ENCODE results near the gene DLX3.

Gene DLX3

GRCh38 chr17:49970498-49970897 lies 24.5 kb downstream of the DLX3 start:
- no peak overlapping the region for H2AFZ ChIP-seq (ENCODE audit: low read length)
- no CpG with 5 or more reads among the region's 3 CpGs for WGBS, 2 donors (ENCODE audit: extremely low coverage in 2 of 2, insufficient read length in 2 of 2, insufficient replicate concordance in 1 of 2)
- peaks cover 0 to 9% of the 10 kb centered on the region in 2 donors for H3K9me3 ChIP-seq (replicated peaks in 1 of 2; ENCODE audit: control insufficient read depth in 2 of 2, insufficient read depth in 1 of 2, low read depth in 1 of 2, low read length in 2 of 2)
- no peak overlapping the region for H3K4me3 ChIP-seq (ENCODE audit: low read length in 2 of 2)
- H3K14ac ChIP-seq (ENCODE audit: low read length) = no peak overlapping the region
- no peak overlapping the region for H2AK5ac ChIP-seq (ENCODE audit: low read depth, low read length)
- no peaks in the 10 kb centered on the region for H3K79me1 ChIP-seq (ENCODE audit: low read depth, low read length)
- no peak overlapping the region for H3K27ac ChIP-seq (replicated peaks; ENCODE audit: low read length)
- H2BK12ac ChIP-seq (ENCODE audit: low read length) = no peak overlapping the region
- no peak overlapping the region for H2BK15ac ChIP-seq (ENCODE audit: low read length)
- H2BK120ac ChIP-seq (ENCODE audit: low read depth, low read length) = no peak overlapping the region
- H3K36me3 ChIP-seq (replicated peaks in 1 of 2; ENCODE audit: control insufficient read depth in 2 of 2, insufficient read depth in 2 of 2, low read length in 2 of 2) = no peaks in the 10 kb centered on the region
- no peak overlapping the region for H3K4me2 ChIP-seq (ENCODE audit: insufficient read depth, low read length, poor library complexity, severe bottlenecking)
- H2BK5ac ChIP-seq (ENCODE audit: low read length) = no peak overlapping the region
- peaks cover 65 to 99% (median 96%) of the 10 kb centered on the region in 3 experiments for H3K27me3 ChIP-seq (ENCODE audit: control insufficient read depth in 3 of 3, insufficient read depth in 3 of 3, low read depth in 1 of 3, low read length in 3 of 3)
- no peak for DNase-seq (ENCODE audit: low spot score)
- no peak overlapping the region for H3K4ac ChIP-seq (ENCODE audit: low read length)
- no peak overlapping the region for H3K9ac ChIP-seq (ENCODE audit: low read depth, low read length, poor library complexity)
- H4K8ac ChIP-seq (ENCODE audit: low read depth, low read length) = no peak overlapping the region
- H4K91ac ChIP-seq (ENCODE audit: low read depth, low read length, poor library complexity) = no peak overlapping the region
- H3K4me1 ChIP-seq (ENCODE audit: control insufficient read depth in 2 of 2, insufficient read depth in 1 of 2, low read depth in 1 of 2, low read length in 2 of 2) = peaks cover 7 to 11% of the 10 kb centered on the region in 2 donors
- no peak overlapping the region for H3K18ac ChIP-seq (ENCODE audit: low read length)
- no peak overlapping the region for H3K23ac ChIP-seq (ENCODE audit: low read depth, low read length, poor library complexity)

- Histone ChIP-seq H2BK5ac (ENCODE audit: low read length) (peak overlapping the region; percentile 46), H2AFZ (ENCODE audit: low read length) (no peak overlapping the region), H2AK5ac (ENCODE audit: low read depth, low read length) (peak overlapping the region; percentile 30), H3K27ac (replicated peaks; ENCODE audit: low read length) (no peak overlapping the region), H3K18ac (ENCODE audit: low read length) (peak overlapping the region; percentile 80), H3K4me2 (ENCODE audit: insufficient read depth, low read length, poor library complexity, severe bottlenecking) (no peak overlapping the region), H3K23ac (ENCODE audit: low read depth, low read length, poor library complexity) (no peak overlapping the region), H3K4me3 (ENCODE audit: low read length in 2 of 2) (no peak overlapping the region), H4K91ac (ENCODE audit: low read depth, low read length, poor library complexity) (no peak overlapping the region), H3K79me1 (ENCODE audit: low read depth, low read length) (no peaks in the 10 kb centered on the region), H2BK120ac (ENCODE audit: low read depth, low read length) (no peak overlapping the region), H3K36me3 (replicated peaks in 1 of 2; ENCODE audit: control insufficient read depth in 2 of 2, insufficient read depth in 2 of 2, low read length in 2 of 2) (no peaks in the 10 kb centered on the region), H3K4me1 (ENCODE audit: control insufficient read depth in 2 of 2, insufficient read depth in 1 of 2, low read depth in 1 of 2, low read length in 2 of 2) (peaks cover 7 to 12% of the 10 kb centered on the region in 2 donors), H2BK15ac (ENCODE audit: low read length) (peak overlapping the region; percentile 39), H3K9me3 (replicated peaks in 1 of 2; ENCODE audit: control insufficient read depth in 2 of 2, insufficient read depth in 1 of 2, low read depth in 1 of 2, low read length in 2 of 2) (peaks cover 0 to 9% of the 10 kb centered on the region in 2 donors), H4K8ac (ENCODE audit: low read depth, low read length) (no peak overlapping the region), H3K9ac (ENCODE audit: low read depth, low read length, poor library complexity) (no peak overlapping the region), H3K27me3 (ENCODE audit: control insufficient read depth in 3 of 3, insufficient read depth in 3 of 3, low read depth in 1 of 3, low read length in 3 of 3) (peaks cover 71 to 99% (median 98%) of the 10 kb centered on the region in 3 experiments), H2BK12ac (ENCODE audit: low read length) (no peak overlapping the region), H3K4ac (ENCODE audit: low read length) (no peak overlapping the region), H3K14ac (ENCODE audit: low read length) (no peak overlapping the region)
- WGBS, 2 donors (ENCODE audit: extremely low coverage in 2 of 2, insufficient read length in 2 of 2, insufficient replicate concordance in 1 of 2) = no CpG with 5 or more reads among the region's 18 CpGs
- no peak for DNase-seq (ENCODE audit: low spot score)
Observed at GRCh38 chr17:49969795-49970389, 25.1 kb downstream of the DLX3 start.

GRCh38 chr17:49969134-49969759 lies 25.8 kb downstream of the DLX3 start, which contains the start of gene DLX4:
DLX4 (plus strand) TSS chr17:49969190; CDS start chr17:49969469, 279 bp downstream.
- H3K27me3 ChIP-seq (ENCODE audit: control insufficient read depth in 3 of 3, insufficient read depth in 3 of 3, low read depth in 1 of 3, low read length in 3 of 3) = peaks cover 77 to 100% (median 99%) of the 10 kb centered on the region in 3 experiments
- no peak within 1 kb of the TSS for H2BK12ac ChIP-seq (ENCODE audit: low read length)
- DNase-seq (ENCODE audit: low spot score) = no peak
- H3K14ac ChIP-seq (ENCODE audit: low read length) = peak within 1 kb of the TSS; percentile 77
- peak within 1 kb of the TSS; percentile 46 for H2BK5ac ChIP-seq (ENCODE audit: low read length)
- peak within 1 kb of the TSS; percentile 94 for H2AFZ ChIP-seq (ENCODE audit: low read length)
- H3K23ac ChIP-seq (ENCODE audit: low read depth, low read length, poor library complexity) = peak within 1 kb of the TSS; percentile 17
- H3K79me1 ChIP-seq (ENCODE audit: low read depth, low read length) = no peaks in the 10 kb centered on the region
- H4K91ac ChIP-seq (ENCODE audit: low read depth, low read length, poor library complexity) = no peak within 1 kb of the TSS
- peaks cover 0 to 9% of the 10 kb centered on the region in 2 donors for H3K9me3 ChIP-seq (replicated peaks in 1 of 2; ENCODE audit: control insufficient read depth in 2 of 2, insufficient read depth in 1 of 2, low read depth in 1 of 2, low read length in 2 of 2)
- no CpG with 5 or more reads among the region's 45 CpGs for WGBS, 2 donors (ENCODE audit: extremely low coverage in 2 of 2, insufficient read length in 2 of 2, insufficient replicate concordance in 1 of 2)
- peak within 1 kb of the TSS; percentile 50 for H2BK15ac ChIP-seq (ENCODE audit: low read length)
- H3K4me1 ChIP-seq (ENCODE audit: control insufficient read depth in 2 of 2, insufficient read depth in 1 of 2, low read depth in 1 of 2, low read length in 2 of 2) = peaks cover 10 to 17% of the 10 kb centered on the region in 2 donors
- no peak within 1 kb of the TSS for H4K8ac ChIP-seq (ENCODE audit: low read depth, low read length)
- H2BK120ac ChIP-seq (ENCODE audit: low read depth, low read length) = no peak within 1 kb of the TSS
- H3K4me3 ChIP-seq (ENCODE audit: low read length in 2 of 2) = peak within 1 kb of the TSS; percentile 45 to 69
- H3K36me3 ChIP-seq (replicated peaks in 1 of 2; ENCODE audit: control insufficient read depth in 2 of 2, insufficient read depth in 2 of 2, low read length in 2 of 2) = no peaks in the 10 kb centered on the region
- peak within 1 kb of the TSS; percentile 68 for H3K9ac ChIP-seq (ENCODE audit: low read depth, low read length, poor library complexity)
- peak within 1 kb of the TSS; percentile 92 for H3K4me2 ChIP-seq (ENCODE audit: insufficient read depth, low read length, poor library complexity, severe bottlenecking)
- H3K4ac ChIP-seq (ENCODE audit: low read length) = no peak within 1 kb of the TSS
- no peak within 1 kb of the TSS for H3K27ac ChIP-seq (replicated peaks; ENCODE audit: low read length)
- H3K18ac ChIP-seq (ENCODE audit: low read length) = peak within 1 kb of the TSS; percentile 86
- peak within 1 kb of the TSS; percentile 30 for H2AK5ac ChIP-seq (ENCODE audit: low read depth, low read length)

GRCh38 chr17:49968405-49969133 lies 26.5 kb downstream of the DLX3 start:
- Histone ChIP-seq H3K4ac (ENCODE audit: low read length) (no peak overlapping the region), H2BK120ac (ENCODE audit: low read depth, low read length) (no peak overlapping the region), H2BK15ac (ENCODE audit: low read length) (peak overlapping the region; percentile 50), H3K23ac (ENCODE audit: low read depth, low read length, poor library complexity) (peak overlapping the region; percentile 17), H4K8ac (ENCODE audit: low read depth, low read length) (no peak overlapping the region), H4K91ac (ENCODE audit: low read depth, low read length, poor library complexity) (no peak overlapping the region), H2BK12ac (ENCODE audit: low read length) (no peak overlapping the region), H3K4me2 (ENCODE audit: insufficient read depth, low read length, poor library complexity, severe bottlenecking) (peak overlapping the region; percentile 92), H2AFZ (ENCODE audit: low read length) (peak overlapping the region; percentile 94), H2AK5ac (ENCODE audit: low read depth, low read length) (no peak overlapping the region), H3K18ac (ENCODE audit: low read length) (peak overlapping the region; percentile 86), H3K36me3 (replicated peaks in 1 of 2; ENCODE audit: control insufficient read depth in 2 of 2, insufficient read depth in 2 of 2, low read length in 2 of 2) (no peaks in the 10 kb centered on the region), H3K9me3 (replicated peaks in 1 of 2; ENCODE audit: control insufficient read depth in 2 of 2, insufficient read depth in 1 of 2, low read depth in 1 of 2, low read length in 2 of 2) (peaks cover 2 to 9% of the 10 kb centered on the region in 2 donors), H3K79me1 (ENCODE audit: low read depth, low read length) (no peaks in the 10 kb centered on the region), H2BK5ac (ENCODE audit: low read length) (peak overlapping the region; percentile 35), H3K4me1 (ENCODE audit: control insufficient read depth in 2 of 2, insufficient read depth in 1 of 2, low read depth in 1 of 2, low read length in 2 of 2) (peaks cover 11 to 20% of the 10 kb centered on the region in 2 donors), H3K27me3 (ENCODE audit: control insufficient read depth in 3 of 3, insufficient read depth in 3 of 3, low read depth in 1 of 3, low read length in 3 of 3) (peaks cover 76 to 100% (median 99%) of the 10 kb centered on the region in 3 experiments), H3K27ac (replicated peaks; ENCODE audit: low read length) (no peak overlapping the region), H3K14ac (ENCODE audit: low read length) (peak overlapping the region; percentile 77), H3K4me3 (ENCODE audit: low read length in 2 of 2) (peak overlapping the region; percentile 45 to 69), H3K9ac (ENCODE audit: low read depth, low read length, poor library complexity) (peak overlapping the region; percentile 68)
- DNase-seq (ENCODE audit: low spot score) = no peak
- no CpG with 5 or more reads among the region's 64 CpGs for WGBS, 2 donors (ENCODE audit: extremely low coverage in 2 of 2, insufficient read length in 2 of 2, insufficient replicate concordance in 1 of 2)
